Neural crest cell (in vitro differentiated cells): ENCODE results near the gene NLGN1. TPM values are rescaled to one million over a fixed set of nuclear protein-coding genes. Genes with fewer than 3 reads are reported as not detected.
"Not testable (repeated sequence)": the region's sequence is repeated elsewhere in the genome, so short reads cannot be mapped to it uniquely, and the experiment has no call there.

Experiments
- DNase-seq: peaks from one replicate; pipeline ENCODE4 v3.0.0; 2021; ENCODE audit warnings: low read depth, mixed read lengths, low spot score
- H3K27ac Mint-ChIP-seq: one replicate; pipeline ENCODE4 v1.8.0; 2021; ENCODE audit warnings: mild to moderate bottlenecking, mixed read lengths; ENCODE audit not compliant: unreplicated experiment
- H3K27me3 Mint-ChIP-seq: 2 replicates; pipeline ENCODE4 v1.8.0; 2021; ENCODE audit warnings: low read depth, mild to moderate bottlenecking, mixed read lengths
- H3K36me3 Mint-ChIP-seq: 2 replicates; pipeline ENCODE4 v1.8.0; 2021; ENCODE audit warnings: low read depth, mild to moderate bottlenecking, mixed read lengths
- H3K4me1 Mint-ChIP-seq: 2 replicates; pipeline ENCODE4 v1.8.0; 2021; ENCODE audit warnings: mixed read lengths
- H3K4me3 Mint-ChIP-seq: one replicate; pipeline ENCODE4 v1.8.0; 2021; ENCODE audit warnings: mild to moderate bottlenecking, mixed read lengths
- H3K9me3 Mint-ChIP-seq: 2 replicates; pipeline ENCODE4 v1.8.0; 2021; ENCODE audit warnings: mixed read lengths
- CTCF ChIP-seq: fragments of 200-600 bp; sonication (generic); conservative IDR thresholded peaks from 2 replicates; pipeline ENCODE4 v1.5.0; 2021; ENCODE audit warnings: antibody characterized with exemption, mild to moderate bottlenecking
- total RNA-seq: library from RNA; stranded (reverse); gene quantifications from 2 replicates; pipeline ENCODE4 v1.2.1, GENCODE V29; 2021

The NLGN1 gene
- total RNA-seq, 1 donor from 2014 or later: 20.0 TPM

GRCh38 chr3:174220775-174221554 is 823.4 kb downstream of the NLGN1 start:
- Mint-ChIP-seq H3K36me3 (no peaks in the 10 kb centered on the region), H3K27me3 (no peaks in the 10 kb centered on the region), H3K9me3 (no peaks in the 10 kb centered on the region), H3K4me1 (no peaks in the 10 kb centered on the region), H3K4me3 (no peak overlapping the region), H3K27ac (no peak overlapping the region)
- DNase-seq: no peak
- TF ChIP-seq CTCF: no peak

- Mint-ChIP-seq H3K9me3 (no peaks in the 10 kb centered on the region), H3K27me3 (no peaks in the 10 kb centered on the region), H3K4me3 (no peak overlapping the region), H3K36me3 (no peaks in the 10 kb centered on the region), H3K4me1 (no peaks in the 10 kb centered on the region), H3K27ac (peak overlapping the region; percentile 36)
- DNase-seq: no peak
- TF ChIP-seq CTCF: no peak
These were observed 825.5 kb downstream of the NLGN1 start for GRCh38 chr3:174223042-174223441.

- TF ChIP-seq CTCF: no peak
- H3K27ac Mint-ChIP-seq: no peak overlapping the region
- no peaks in the 10 kb centered on the region for H3K27me3 Mint-ChIP-seq
- no peaks in the 10 kb centered on the region for H3K4me1 Mint-ChIP-seq
- DNase-seq: no peak
- no peak overlapping the region for H3K4me3 Mint-ChIP-seq
- H3K9me3 Mint-ChIP-seq: no peaks in the 10 kb centered on the region
- no peaks in the 10 kb centered on the region for H3K36me3 Mint-ChIP-seq
These were observed 826.1 kb downstream of the NLGN1 start for GRCh38 chr3:174223626-174224025.

GRCh38 chr3:174229916-174230315 is 832.4 kb downstream of the NLGN1 start:
- no peak for DNase-seq
- peaks cover 12% of the 10 kb centered on the region for H3K4me1 Mint-ChIP-seq
- no peaks in the 10 kb centered on the region for H3K36me3 Mint-ChIP-seq
- H3K9me3 Mint-ChIP-seq: no peaks in the 10 kb centered on the region
- peaks cover 2% of the 10 kb centered on the region for H3K27me3 Mint-ChIP-seq
- no peak overlapping the region for H3K4me3 Mint-ChIP-seq
- TF ChIP-seq CTCF: no peak
- H3K27ac Mint-ChIP-seq: no peak overlapping the region

GRCh38 chr3:174232028-174232657 is 834.6 kb downstream of the NLGN1 start:
- not testable (repeated sequence) for H3K27me3 Mint-ChIP-seq, DNase-seq, H3K4me3 Mint-ChIP-seq, H3K36me3 Mint-ChIP-seq, H3K9me3 Mint-ChIP-seq
- H3K27ac Mint-ChIP-seq: peak overlapping the region; percentile 46
- H3K4me1 Mint-ChIP-seq: peaks cover 12% of the 10 kb centered on the region
